Upper lobe of left lung (tissue), 4 donors: Measurements from ENCODE around the gene ADAMTS16.

ENCODE experiments used
- EP300 ChIP-seq, 4 donors: sonication (generic); formaldehyde crosslinking; IDR thresholded peaks; one replicate each; pipeline ENCODE4 v1.5.1; 2017; ENCODE audit warnings: antibody characterized with exemption in 4 of 4, control low read depth in 2 of 4
- POLR2A ChIP-seq, 4 donors: fragments of 450-650 bp; IDR thresholded peaks; one replicate each; pipeline ENCODE4 v1.5.1; 2016 to 2017; ENCODE audit warnings: antibody characterized with exemption in 4 of 4, mild to moderate bottlenecking in 2 of 4
- POLR2AphosphoS5 ChIP-seq, 2 donors: sonication (generic); formaldehyde crosslinking; IDR thresholded peaks; one replicate each; pipeline ENCODE4 v1.5.1; 2017; ENCODE audit warnings: antibody characterized with exemption in 2 of 2
- TF ChIP-seq, protein P1 (sequence below), 6 experiments: fragments of 450-650 bp in 4 of 6; fragments of 200-600 bp in 2 of 6; sonication (generic) in 2 of 6; IDR thresholded peaks; one replicate each; pipeline ENCODE4 v1.5.1; 2016 to 2019; ENCODE audit warnings: antibody characterized with exemption in 6 of 6

DNA sequence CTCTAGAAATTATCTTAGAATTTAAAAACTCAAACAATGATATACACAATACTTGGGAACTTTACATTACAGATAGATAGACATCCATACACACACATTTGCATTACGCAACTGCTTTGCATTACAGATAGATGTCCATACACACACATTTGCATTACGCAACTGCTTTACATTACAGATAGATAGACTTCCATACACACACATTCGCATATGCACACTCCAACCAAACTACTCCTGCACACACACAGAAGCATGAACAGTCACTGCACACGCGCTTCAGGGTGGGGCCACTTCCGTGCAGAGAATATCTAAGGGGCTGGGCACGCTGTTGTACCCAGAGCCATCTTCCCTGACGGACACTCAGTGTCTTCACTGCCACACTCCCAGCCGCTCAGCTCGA lies 7.9 kb upstream of the ADAMTS16 start:
- TF ChIP-seq, protein P1, sequence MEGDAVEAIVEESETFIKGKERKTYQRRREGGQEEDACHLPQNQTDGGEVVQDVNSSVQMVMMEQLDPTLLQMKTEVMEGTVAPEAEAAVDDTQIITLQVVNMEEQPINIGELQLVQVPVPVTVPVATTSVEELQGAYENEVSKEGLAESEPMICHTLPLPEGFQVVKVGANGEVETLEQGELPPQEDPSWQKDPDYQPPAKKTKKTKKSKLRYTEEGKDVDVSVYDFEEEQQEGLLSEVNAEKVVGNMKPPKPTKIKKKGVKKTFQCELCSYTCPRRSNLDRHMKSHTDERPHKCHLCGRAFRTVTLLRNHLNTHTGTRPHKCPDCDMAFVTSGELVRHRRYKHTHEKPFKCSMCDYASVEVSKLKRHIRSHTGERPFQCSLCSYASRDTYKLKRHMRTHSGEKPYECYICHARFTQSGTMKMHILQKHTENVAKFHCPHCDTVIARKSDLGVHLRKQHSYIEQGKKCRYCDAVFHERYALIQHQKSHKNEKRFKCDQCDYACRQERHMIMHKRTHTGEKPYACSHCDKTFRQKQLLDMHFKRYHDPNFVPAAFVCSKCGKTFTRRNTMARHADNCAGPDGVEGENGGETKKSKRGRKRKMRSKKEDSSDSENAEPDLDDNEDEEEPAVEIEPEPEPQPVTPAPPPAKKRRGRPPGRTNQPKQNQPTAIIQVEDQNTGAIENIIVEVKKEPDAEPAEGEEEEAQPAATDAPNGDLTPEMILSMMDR (IDR thresholded peaks at IDR 0.05) = no peak
- TF ChIP-seq POLR2A (IDR thresholded peaks at IDR 0.05) (no peak), EP300 (IDR thresholded peaks at IDR 0.05) (no peak), POLR2AphosphoS5 (IDR thresholded peaks at IDR 0.05) (no peak)
